Measurements from ENCODE around the gene HEY2.

Gene HEY2

DNA sequence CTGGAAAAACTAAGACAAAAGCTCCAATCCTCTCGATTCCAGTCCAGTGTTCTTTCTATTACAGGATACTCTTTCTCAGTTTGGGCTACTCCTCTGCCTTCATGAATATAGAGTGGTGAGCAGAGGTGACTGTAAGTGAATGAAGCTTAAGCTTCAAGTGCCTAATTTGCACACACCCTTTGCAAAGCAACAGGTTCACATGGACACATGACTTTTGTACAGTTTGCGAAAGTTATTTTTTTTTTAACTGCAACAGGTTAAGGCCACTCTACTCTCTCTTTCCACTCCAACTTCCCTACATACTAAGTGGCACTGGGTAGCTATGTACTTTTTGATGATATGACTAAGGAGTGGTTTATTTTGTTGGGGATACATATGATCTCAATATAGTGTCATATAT, 19.4 kb upstream of the HEY2 start:
- Histone ChIP-seq H3K4me3 (ENCODE audit: low read depth, low read length) (no peak overlapping the region), H3K27ac (ENCODE audit: extremely low read depth, low read depth, low read length) (no peak overlapping the region), H3K9me3 (ENCODE audit: control insufficient read depth, insufficient read depth, low read depth, low read length) (no peaks in the 10 kb centered on the region), H3K36me3 (ENCODE audit: control insufficient read depth in 2 of 2, insufficient read depth in 1 of 2, low read length in 2 of 2) (no peaks in the 10 kb centered on the region), H3K4me1 (ENCODE audit: control insufficient read depth, insufficient read depth, low read length) (peaks cover 18% of the 10 kb centered on the region)
- TF ChIP-seq ZNF112 (tag by site-specific recombination; IDR thresholded peaks at IDR 0.05), result no peak
- TF ChIP-seq RBAK (tag by site-specific recombination; IDR thresholded peaks at IDR 0.05), result no peak
- peak; percentile 69 for TF ChIP-seq SCRT1 (tag by site-specific recombination; IDR thresholded peaks at IDR 0.05; ENCODE audit: borderline replicate concordance)
- TF ChIP-seq ZNF214 (tag by site-specific recombination; IDR thresholded peaks at IDR 0.05; ENCODE audit: borderline replicate concordance), result no peak
- peak; percentile 94 for TF ChIP-seq SCRT2 (tag by site-specific recombination; IDR thresholded peaks at IDR 0.05)
- ChIA-PET POLR2A (interaction anchor here (1.2 to 1.4 kb wide), 2 partner anchors 10 to 17 kb away, joined by 3 to 4 read pairs; no protein-coding TSS in a partner anchor), CTCF (interaction anchor here (0.6 to 1.3 kb wide), 5 partner anchors 10 to 208 kb away, joined by 3 to 5 read pairs (median 4); no protein-coding TSS in a partner anchor)

DNA sequence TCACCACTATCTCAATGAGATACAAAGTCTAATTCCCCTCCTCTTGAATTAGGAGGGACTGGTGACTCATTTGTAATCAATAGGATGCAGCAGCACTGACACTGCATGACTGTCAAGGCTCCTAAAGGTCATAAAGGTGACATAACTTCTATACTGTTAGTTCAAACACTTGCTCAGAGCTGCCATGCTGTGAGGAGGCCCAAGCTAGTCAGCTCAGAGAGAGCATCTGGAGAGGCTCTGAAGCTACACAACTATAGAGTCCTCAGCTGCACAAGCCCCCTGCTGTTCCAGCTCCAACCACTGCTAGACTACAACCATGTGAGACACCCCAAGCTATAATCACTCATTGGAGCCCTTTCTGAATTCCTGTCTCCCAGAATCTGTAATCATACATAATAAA, 17.0 kb upstream of the HEY2 start:
- no peak overlapping the region for H3K27ac ChIP-seq (ENCODE audit: extremely low read depth, low read depth, low read length)
- CTCF ChIA-PET, result interaction anchor here (0.7 to 0.9 kb wide), 2 partner anchors 12 to 17 kb away, joined by 3 read pairs; no protein-coding TSS in a partner anchor

DNA sequence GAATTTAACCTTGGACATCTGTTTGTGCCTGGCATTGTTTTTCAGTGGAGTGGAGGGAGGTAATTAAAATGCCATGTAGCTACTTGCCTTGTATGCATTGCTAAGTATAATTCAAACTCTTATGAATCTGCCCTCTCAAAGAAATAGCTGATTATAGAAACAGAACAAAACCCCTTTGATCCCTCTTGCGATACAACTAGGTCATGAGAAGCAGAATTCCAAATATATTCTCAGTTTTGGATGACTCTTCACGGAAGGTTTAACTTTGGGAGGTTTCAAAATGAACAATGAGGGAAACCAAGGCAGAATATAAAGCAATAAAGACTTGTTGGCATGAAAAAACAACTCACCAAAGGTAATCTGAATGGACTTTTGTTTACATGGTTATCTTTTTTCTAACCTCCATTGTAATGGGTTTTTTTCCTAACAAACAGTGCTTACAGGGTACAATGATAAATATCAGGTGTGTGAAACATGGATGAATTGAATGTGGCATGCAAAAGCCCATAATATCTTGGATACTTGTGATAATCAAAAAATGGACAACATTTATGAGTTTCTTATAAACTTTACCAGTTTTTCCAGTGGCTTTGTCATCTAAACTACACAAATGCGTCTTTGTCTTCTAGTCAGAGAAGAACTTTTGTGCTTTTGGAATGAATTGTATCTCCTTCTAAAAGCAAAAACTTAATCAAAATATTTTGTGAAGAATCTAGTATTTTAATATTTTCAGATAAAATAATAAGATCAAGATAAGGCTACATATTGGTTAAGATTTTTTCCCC, 15.7 kb upstream of the HEY2 start:
- TF ChIP-seq ZNF292 (tag by site-specific recombination; IDR thresholded peaks at IDR 0.05; ENCODE audit: borderline replicate concordance, low read depth) (no peak), ZNF670 (tag by site-specific recombination; IDR thresholded peaks at IDR 0.05; ENCODE audit: low read depth) (no peak), ZIC2 (tag by site-specific recombination; IDR thresholded peaks at IDR 0.05) (no peak), ZNF416 (tag by site-specific recombination; IDR thresholded peaks at IDR 0.05) (no peak), ZNF776 (tag by site-specific recombination; IDR thresholded peaks at IDR 0.05; ENCODE audit: borderline replicate concordance) (no peak), ZXDB (tag by site-specific recombination; IDR thresholded peaks at IDR 0.05) (no peak)
- TF ChIP-seq, protein P1, sequence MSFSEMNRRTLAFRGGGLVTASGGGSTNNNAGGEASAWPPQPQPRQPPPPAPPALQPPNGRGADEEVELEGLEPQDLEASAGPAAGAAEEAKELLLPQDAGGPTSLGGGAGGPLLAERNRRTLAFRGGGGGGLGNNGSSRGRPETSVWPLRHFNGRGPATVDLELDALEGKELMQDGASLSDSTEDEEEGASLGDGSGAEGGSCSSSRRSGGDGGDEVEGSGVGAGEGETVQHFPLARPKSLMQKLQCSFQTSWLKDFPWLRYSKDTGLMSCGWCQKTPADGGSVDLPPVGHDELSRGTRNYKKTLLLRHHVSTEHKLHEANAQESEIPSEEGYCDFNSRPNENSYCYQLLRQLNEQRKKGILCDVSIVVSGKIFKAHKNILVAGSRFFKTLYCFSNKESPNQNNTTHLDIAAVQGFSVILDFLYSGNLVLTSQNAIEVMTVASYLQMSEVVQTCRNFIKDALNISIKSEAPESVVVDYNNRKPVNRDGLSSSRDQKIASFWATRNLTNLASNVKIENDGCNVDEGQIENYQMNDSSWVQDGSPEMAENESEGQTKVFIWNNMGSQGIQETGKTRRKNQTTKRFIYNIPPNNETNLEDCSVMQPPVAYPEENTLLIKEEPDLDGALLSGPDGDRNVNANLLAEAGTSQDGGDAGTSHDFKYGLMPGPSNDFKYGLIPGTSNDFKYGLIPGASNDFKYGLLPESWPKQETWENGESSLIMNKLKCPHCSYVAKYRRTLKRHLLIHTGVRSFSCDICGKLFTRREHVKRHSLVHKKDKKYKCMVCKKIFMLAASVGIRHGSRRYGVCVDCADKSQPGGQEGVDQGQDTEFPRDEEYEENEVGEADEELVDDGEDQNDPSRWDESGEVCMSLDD (tag by site-specific recombination; IDR thresholded peaks at IDR 0.05), result no peak
- no peaks in the 10 kb centered on the region for H3K9me3 ChIP-seq (ENCODE audit: control insufficient read depth, insufficient read depth, low read depth, low read length)
- CTCF ChIA-PET, result no interaction called here

More for the DNA sequence above, 17.0 kb upstream of the HEY2 start:
- TF ChIP-seq, protein P2, sequence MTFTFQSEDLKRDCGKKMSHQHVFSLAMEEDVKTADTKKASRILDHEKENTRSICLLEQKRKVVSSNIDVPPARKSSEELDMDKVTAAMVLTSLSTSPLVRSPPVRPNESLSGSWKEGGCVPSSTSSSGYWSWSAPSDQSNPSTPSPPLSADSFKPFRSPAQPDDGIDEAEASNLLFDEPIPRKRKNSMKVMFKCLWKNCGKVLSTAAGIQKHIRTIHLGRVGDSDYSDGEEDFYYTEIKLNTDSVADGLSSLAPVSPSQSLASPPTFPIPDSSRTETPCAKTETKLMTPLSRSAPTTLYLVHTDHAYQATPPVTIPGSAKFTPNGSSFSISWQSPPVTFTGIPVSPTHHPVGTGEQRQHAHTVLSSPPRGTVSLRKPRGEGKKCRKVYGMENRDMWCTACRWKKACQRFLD (tag by site-specific recombination; IDR thresholded peaks at IDR 0.05), result no peak
- TF ChIP-seq, protein P3, sequence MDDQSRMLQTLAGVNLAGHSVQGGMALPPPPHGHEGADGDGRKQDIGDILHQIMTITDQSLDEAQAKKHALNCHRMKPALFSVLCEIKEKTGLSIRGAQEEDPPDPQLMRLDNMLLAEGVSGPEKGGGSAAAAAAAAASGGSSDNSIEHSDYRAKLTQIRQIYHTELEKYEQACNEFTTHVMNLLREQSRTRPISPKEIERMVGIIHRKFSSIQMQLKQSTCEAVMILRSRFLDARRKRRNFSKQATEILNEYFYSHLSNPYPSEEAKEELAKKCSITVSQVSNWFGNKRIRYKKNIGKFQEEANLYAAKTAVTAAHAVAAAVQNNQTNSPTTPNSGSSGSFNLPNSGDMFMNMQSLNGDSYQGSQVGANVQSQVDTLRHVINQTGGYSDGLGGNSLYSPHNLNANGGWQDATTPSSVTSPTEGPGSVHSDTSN (CRISPR knock-in tag; IDR thresholded peaks at IDR 0.05), result no peak
- TF ChIP-seq, protein P4, sequence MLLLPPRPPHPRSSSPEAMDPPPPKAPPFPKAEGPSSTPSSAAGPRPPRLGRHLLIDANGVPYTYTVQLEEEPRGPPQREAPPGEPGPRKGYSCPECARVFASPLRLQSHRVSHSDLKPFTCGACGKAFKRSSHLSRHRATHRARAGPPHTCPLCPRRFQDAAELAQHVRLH (tag by site-specific recombination; IDR thresholded peaks at IDR 0.05), result no peak
- TF ChIP-seq, protein P5, sequence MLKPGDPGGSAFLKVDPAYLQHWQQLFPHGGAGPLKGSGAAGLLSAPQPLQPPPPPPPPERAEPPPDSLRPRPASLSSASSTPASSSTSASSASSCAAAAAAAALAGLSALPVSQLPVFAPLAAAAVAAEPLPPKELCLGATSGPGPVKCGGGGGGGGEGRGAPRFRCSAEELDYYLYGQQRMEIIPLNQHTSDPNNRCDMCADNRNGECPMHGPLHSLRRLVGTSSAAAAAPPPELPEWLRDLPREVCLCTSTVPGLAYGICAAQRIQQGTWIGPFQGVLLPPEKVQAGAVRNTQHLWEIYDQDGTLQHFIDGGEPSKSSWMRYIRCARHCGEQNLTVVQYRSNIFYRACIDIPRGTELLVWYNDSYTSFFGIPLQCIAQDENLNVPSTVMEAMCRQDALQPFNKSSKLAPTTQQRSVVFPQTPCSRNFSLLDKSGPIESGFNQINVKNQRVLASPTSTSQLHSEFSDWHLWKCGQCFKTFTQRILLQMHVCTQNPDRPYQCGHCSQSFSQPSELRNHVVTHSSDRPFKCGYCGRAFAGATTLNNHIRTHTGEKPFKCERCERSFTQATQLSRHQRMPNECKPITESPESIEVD (tag by site-specific recombination; IDR thresholded peaks at IDR 0.05), result no peak
- no peak for TF ChIP-seq TRIM28 (IDR thresholded peaks at IDR 0.05; ENCODE audit: borderline replicate concordance, low read length)
- H3K4me3 ChIP-seq (ENCODE audit: low read depth, low read length), result no peak overlapping the region
- H3K36me3 ChIP-seq (ENCODE audit: control insufficient read depth in 2 of 2, insufficient read depth in 1 of 2, low read length in 2 of 2), result no peaks in the 10 kb centered on the region
- peaks cover 18% of the 10 kb centered on the region for H3K4me1 ChIP-seq (ENCODE audit: control insufficient read depth, insufficient read depth, low read length)
- POLR2A ChIA-PET, result no interaction called here
- H3K9me3 ChIP-seq (ENCODE audit: control insufficient read depth, insufficient read depth, low read depth, low read length), result no peaks in the 10 kb centered on the region

More for the DNA sequence above, 15.7 kb upstream of the HEY2 start:
- POLR2A ChIA-PET, result no interaction called here
- peaks cover 12% of the 10 kb centered on the region for H3K4me1 ChIP-seq (ENCODE audit: control insufficient read depth, insufficient read depth, low read length)
- no peak overlapping the region for H3K27ac ChIP-seq (ENCODE audit: extremely low read depth, low read depth, low read length)
- no peak overlapping the region for H3K4me3 ChIP-seq (ENCODE audit: low read depth, low read length)
- H3K36me3 ChIP-seq (ENCODE audit: control insufficient read depth in 2 of 2, insufficient read depth in 1 of 2, low read length in 2 of 2), result no peaks in the 10 kb centered on the region

All from HEK293 (cell line).